Measurements from ENCODE around the gene PRSS23. TPM values are rescaled to one million over a fixed set of nuclear protein-coding genes. Genes with fewer than 3 reads are reported as not detected.

PRSS23 gene
- total RNA-seq (not detected), polyA plus RNA-seq (under 1 TPM in 1 of 2 donors, not detected in 1; 0.08 TPM)

- intact Hi-C loops (cut with micrococcal nuclease) = no loop called here
- H3K9me3 Mint-ChIP-seq = peaks cover 0 to 3% (median 0%) of the 10 kb centered on the region in 8 donors
- H3K9me3 ChIP-seq (ENCODE audit: control insufficient read depth in 1 of 2, low read length in 2 of 2) = no peaks in the 10 kb centered on the region
- ChIA-PET POLR2A (ENCODE audit: partially characterized antibody) (no interaction called here), CTCF (ENCODE audit: partially characterized antibody) (interaction anchor here (2.9 kb wide), 1 partner anchor 13 kb away, joined by 6 read pairs; no protein-coding TSS in a partner anchor)
- H3K4me1 ChIP-seq (ENCODE audit: insufficient read depth, low read length) = no peaks in the 10 kb centered on the region
- H3K4me3 Mint-ChIP-seq = peak within 1 kb of the TSS; percentile 36 to 77 (median 65)
- H3K27ac Mint-ChIP-seq = no peak within 1 kb of the TSS
- no peaks in the 10 kb centered on the region for H3K36me3 ChIP-seq (ENCODE audit: insufficient read depth, low read length)
- peaks cover 7% of the 10 kb centered on the region for H3K27me3 ChIP-seq (ENCODE audit: insufficient read depth, low read length)
- peaks cover 0 to 12% (median 4%) of the 10 kb centered on the region in 4 donors for H3K4me1 Mint-ChIP-seq
- H3K4me3 ChIP-seq (ENCODE audit: low read length in 2 of 2) = no peak within 1 kb of the TSS
- peaks cover 34 to 36% of the 10 kb centered on the region in 2 donors for H3K27me3 Mint-ChIP-seq
- H3K27ac ChIP-seq (ENCODE audit: low read depth, low read length) = no peak within 1 kb of the TSS
- no peak for DNase-seq
- no peaks in the 10 kb centered on the region for H3K36me3 Mint-ChIP-seq
Observed at GRCh38 chr11:86800076-86800959, at the start of gene PRSS23. TSS of gene PRSS23 (plus strand) at chr11:86800542. CDS start at chr11:86807644, 7,102 bp downstream.

- POLR2A ChIA-PET (ENCODE audit: partially characterized antibody) = no interaction called here
- intact Hi-C loops (cut with micrococcal nuclease) = no loop called here
- H3K4me3 Mint-ChIP-seq = no peak overlapping the region
- H3K27ac Mint-ChIP-seq = no peak overlapping the region
- H3K9me3 Mint-ChIP-seq = peaks cover 0 to 3% (median 0%) of the 10 kb centered on the region in 8 donors
- no peaks in the 10 kb centered on the region for H3K36me3 Mint-ChIP-seq
- DNase-seq = no peak
- no peaks in the 10 kb centered on the region for H3K36me3 ChIP-seq (ENCODE audit: insufficient read depth, low read length)
- H3K27ac ChIP-seq (ENCODE audit: low read depth, low read length) = no peak overlapping the region
- no peaks in the 10 kb centered on the region for H3K4me1 Mint-ChIP-seq
- peaks cover 0 to 4% of the 10 kb centered on the region in 2 donors for H3K27me3 Mint-ChIP-seq
- H3K9me3 ChIP-seq (ENCODE audit: control insufficient read depth in 1 of 2, low read length in 2 of 2) = no peaks in the 10 kb centered on the region
- no peaks in the 10 kb centered on the region for H3K27me3 ChIP-seq (ENCODE audit: insufficient read depth, low read length)
- H3K4me3 ChIP-seq (ENCODE audit: low read length in 2 of 2) = no peak overlapping the region
- CTCF ChIA-PET (ENCODE audit: partially characterized antibody) = no interaction called here
- H3K4me1 ChIP-seq (ENCODE audit: insufficient read depth, low read length) = no peaks in the 10 kb centered on the region
Observed at GRCh38 chr11:86753459-86753858, 46.9 kb upstream of the PRSS23 start.

- Histone ChIP-seq H3K9me3 (ENCODE audit: control insufficient read depth in 1 of 2, low read length in 2 of 2) (no peaks in the 10 kb centered on the region), H3K36me3 (ENCODE audit: insufficient read depth, low read length) (no peaks in the 10 kb centered on the region), H3K4me3 (ENCODE audit: low read length in 2 of 2) (no peak overlapping the region), H3K27me3 (ENCODE audit: insufficient read depth, low read length) (no peaks in the 10 kb centered on the region), H3K4me1 (ENCODE audit: insufficient read depth, low read length) (no peaks in the 10 kb centered on the region), H3K27ac (ENCODE audit: low read depth, low read length) (no peak overlapping the region)
- intact Hi-C loops (cut with micrococcal nuclease) = no loop called here
- DNase-seq = no peak
- Mint-ChIP-seq H3K27ac (no peak overlapping the region), H3K4me1 (no peaks in the 10 kb centered on the region), H3K4me3 (no peak overlapping the region), H3K36me3 (no peaks in the 10 kb centered on the region), H3K9me3 (peaks cover 0 to 6% (median 0%) of the 10 kb centered on the region in 8 donors), H3K27me3 (peaks cover 2 to 4% of the 10 kb centered on the region in 2 donors)
- CTCF ChIA-PET (ENCODE audit: partially characterized antibody) = no interaction called here
- POLR2A ChIA-PET (ENCODE audit: partially characterized antibody) = no interaction called here
Observed at GRCh38 chr11:86755146-86755545, 45.2 kb upstream of the PRSS23 start.

- H3K4me3 Mint-ChIP-seq = no peak overlapping the region
- Histone ChIP-seq H3K4me3 (ENCODE audit: low read length in 2 of 2) (no peak overlapping the region), H3K27ac (ENCODE audit: low read depth, low read length) (no peak overlapping the region), H3K9me3 (ENCODE audit: control insufficient read depth in 1 of 2, low read length in 2 of 2) (no peaks in the 10 kb centered on the region), H3K4me1 (ENCODE audit: insufficient read depth, low read length) (no peaks in the 10 kb centered on the region), H3K36me3 (ENCODE audit: insufficient read depth, low read length) (no peaks in the 10 kb centered on the region), H3K27me3 (ENCODE audit: insufficient read depth, low read length) (no peaks in the 10 kb centered on the region)
- no peak for DNase-seq
- H3K36me3 Mint-ChIP-seq = no peaks in the 10 kb centered on the region
- intact Hi-C loops (cut with micrococcal nuclease) = no loop called here
- H3K9me3 Mint-ChIP-seq = peaks cover 0 to 6% (median 0%) of the 10 kb centered on the region in 8 donors
- ChIA-PET CTCF (ENCODE audit: partially characterized antibody) (no interaction called here), POLR2A (ENCODE audit: partially characterized antibody) (no interaction called here)
- peaks cover 2% of the 10 kb centered on the region in 2 donors for H3K27me3 Mint-ChIP-seq
- H3K27ac Mint-ChIP-seq = no peak overlapping the region
- H3K4me1 Mint-ChIP-seq = no peaks in the 10 kb centered on the region
Observed at GRCh38 chr11:86758171-86758570, 42.2 kb upstream of the PRSS23 start.

GRCh38 chr11:86760577-86760976 is 39.8 kb upstream of the PRSS23 start:
- Mint-ChIP-seq H3K27me3 (peaks cover 2 to 4% of the 10 kb centered on the region in 2 donors), H3K27ac (no peak overlapping the region), H3K4me1 (no peaks in the 10 kb centered on the region), H3K9me3 (peaks cover 0 to 6% (median 0%) of the 10 kb centered on the region in 8 donors), H3K4me3 (no peak overlapping the region), H3K36me3 (no peaks in the 10 kb centered on the region)
- ChIA-PET POLR2A (ENCODE audit: partially characterized antibody) (no interaction called here), CTCF (ENCODE audit: partially characterized antibody) (no interaction called here)
- Histone ChIP-seq H3K9me3 (ENCODE audit: control insufficient read depth in 1 of 2, low read length in 2 of 2) (no peaks in the 10 kb centered on the region), H3K4me1 (ENCODE audit: insufficient read depth, low read length) (no peaks in the 10 kb centered on the region), H3K4me3 (ENCODE audit: low read length in 2 of 2) (no peak overlapping the region), H3K27ac (ENCODE audit: low read depth, low read length) (no peak overlapping the region), H3K36me3 (ENCODE audit: insufficient read depth, low read length) (no peaks in the 10 kb centered on the region), H3K27me3 (ENCODE audit: insufficient read depth, low read length) (peaks cover 5% of the 10 kb centered on the region)
- intact Hi-C loops (cut with micrococcal nuclease) = no loop called here
- no peak for DNase-seq

GRCh38 chr11:86761978-86762377 is 38.4 kb upstream of the PRSS23 start:
- Mint-ChIP-seq H3K4me3 (no peak overlapping the region), H3K36me3 (no peaks in the 10 kb centered on the region), H3K9me3 (peaks cover 0 to 6% (median 0%) of the 10 kb centered on the region in 8 donors), H3K4me1 (no peaks in the 10 kb centered on the region), H3K27me3 (peaks cover 2 to 4% of the 10 kb centered on the region in 2 donors), H3K27ac (no peak overlapping the region)
- no peak for DNase-seq
- Histone ChIP-seq H3K9me3 (ENCODE audit: control insufficient read depth in 1 of 2, low read length in 2 of 2) (no peaks in the 10 kb centered on the region), H3K36me3 (ENCODE audit: insufficient read depth, low read length) (no peaks in the 10 kb centered on the region), H3K27me3 (ENCODE audit: insufficient read depth, low read length) (peaks cover 5% of the 10 kb centered on the region), H3K4me3 (ENCODE audit: low read length in 2 of 2) (no peak overlapping the region), H3K4me1 (ENCODE audit: insufficient read depth, low read length) (no peaks in the 10 kb centered on the region), H3K27ac (ENCODE audit: low read depth, low read length) (no peak overlapping the region)
- ChIA-PET POLR2A (ENCODE audit: partially characterized antibody) (no interaction called here), CTCF (ENCODE audit: partially characterized antibody) (no interaction called here)
- intact Hi-C loops (cut with micrococcal nuclease) = no loop called here

- Mint-ChIP-seq H3K27ac (no peak overlapping the region), H3K36me3 (no peaks in the 10 kb centered on the region), H3K4me3 (no peak overlapping the region), H3K4me1 (no peaks in the 10 kb centered on the region), H3K27me3 (peaks cover 3 to 5% of the 10 kb centered on the region in 2 donors), H3K9me3 (no peaks in the 10 kb centered on the region)
- Histone ChIP-seq H3K27me3 (ENCODE audit: insufficient read depth, low read length) (peaks cover 5% of the 10 kb centered on the region), H3K36me3 (ENCODE audit: insufficient read depth, low read length) (no peaks in the 10 kb centered on the region), H3K4me3 (ENCODE audit: low read length in 2 of 2) (no peak overlapping the region), H3K4me1 (ENCODE audit: insufficient read depth, low read length) (no peaks in the 10 kb centered on the region), H3K9me3 (ENCODE audit: control insufficient read depth in 1 of 2, low read length in 2 of 2) (no peaks in the 10 kb centered on the region), H3K27ac (ENCODE audit: low read depth, low read length) (no peak overlapping the region)
- POLR2A ChIA-PET (ENCODE audit: partially characterized antibody) = no interaction called here
- intact Hi-C loops (cut with micrococcal nuclease) = no loop called here
- CTCF ChIA-PET (ENCODE audit: partially characterized antibody) = no interaction called here
- DNase-seq = no peak
Observed at GRCh38 chr11:86765203-86765602, 35.1 kb upstream of the PRSS23 start.

Data from CD4-positive, alpha-beta memory T cell (primary cell).